Stomach (tissue), 9 donors: ENCODE data around the gene RPL3. TPM values are rescaled to one million over a fixed set of nuclear protein-coding genes. Genes with fewer than 3 reads are reported as not detected.
A peak's percentile ranks its signal among the peaks of the same experiment; 100 is the strongest.

ENCODE experiments used
- DNase-seq, 2 donors: peaks; one replicate each; pipeline versions ENCODE4 v3.0.0 to v3.0.0-alpha.2; 2013 to 2019
- H3K27ac ChIP-seq, 5 donors: fragments of 200-600 bp in 4 of 5; sonication (generic) in 4 of 5; one replicate each; pipeline ENCODE4 v1.5.1; 2013 to 2019; ENCODE audit warnings: mild to moderate bottlenecking in 1 of 5, moderate library complexity in 1 of 5
- H3K27me3 ChIP-seq, 3 donors: fragments of 200-600 bp; sonication (generic); one replicate each; pipeline ENCODE4 v1.5.1; 2017 to 2019; ENCODE audit warnings: mixed run types in 1 of 3
- H3K36me3 ChIP-seq, 4 donors: fragments of 200-600 bp; sonication (generic); 1 replicate in 3 of 4; 2 replicates in 1 of 4; pipeline ENCODE4 v1.5.1; 2016 to 2019
- H3K4me1 ChIP-seq, 4 donors: fragments of 200-600 bp; sonication (generic); one replicate each; pipeline ENCODE4 v1.5.1; 2016 to 2019
- H3K4me3 ChIP-seq, 4 donors: fragments of 200-600 bp; sonication (generic) in 3 of 4; one replicate each; pipeline ENCODE4 v1.5.1; 2016 to 2019; ENCODE audit warnings: mild to moderate bottlenecking in 1 of 4
- H3K9me3 ChIP-seq, 4 donors: fragments of 200-600 bp; sonication (generic); one replicate each; pipeline ENCODE4 v1.5.1; 2016 to 2019
- EP300 ChIP-seq: sonication (generic); formaldehyde crosslinking; IDR thresholded peaks from one replicate; pipeline ENCODE4 v1.6.1; 2017; ENCODE audit warnings: antibody characterized with exemption
- POLR2A ChIP-seq, 4 donors: fragments of 450-650 bp; IDR thresholded peaks; one replicate each; pipeline ENCODE4 v1.6.1; 2016; ENCODE audit warnings: antibody characterized with exemption in 4 of 4, control low read depth in 2 of 4, mild to moderate bottlenecking in 1 of 4, moderate library complexity in 1 of 4
- POLR2AphosphoS5 ChIP-seq, 3 donors: sonication (generic); formaldehyde crosslinking; IDR thresholded peaks; one replicate each; pipeline ENCODE4 v1.6.1; 2016; ENCODE audit warnings: antibody characterized with exemption in 3 of 3
- WGBS, 5 donors: extraction: QIAGEN DNeasy Blood & Tissue Kit in 3 of 5; methylation state at CpG; one replicate each; pipeline versions ENCODE4 v1.1.5 to v1.1.7; 2013 to 2018; 5-methylcytosine and 5-hydroxymethylcytosine counted together
- intact Hi-C: fragments of 100-400 bp; cut with DNase I; formaldehyde crosslinking; loops from one replicate; pipeline ENCODE4 v1.15.1; 2023; ENCODE audit warnings: low total_unique reads
- polyA plus RNA-seq, 3 donors: library from polyadenylated mRNA; stranded (reverse); fragments of 200-250 nt; gene quantifications; one replicate each; pipeline ENCODE4 v1.2.3, GENCODE V29; 2013
- total RNA-seq, 5 donors: library from RNA; depleted of rRNA; stranded (reverse); fragments of >200 nt; gene quantifications; one replicate each; pipeline versions ENCODE4 v1.1.0 to v1.2.3, GENCODE V29; 2014 to 2016
- TF ChIP-seq, protein P1 (sequence below), 7 experiments: fragments of 450-650 bp in 4 of 7; fragments of 200-600 bp in 3 of 7; sonication (generic) in 3 of 7; IDR thresholded peaks; one replicate each; pipeline ENCODE4 v1.5.1; 2016 to 2019; ENCODE audit warnings: antibody characterized with exemption in 7 of 7, control low read depth in 2 of 7, mild to moderate bottlenecking in 1 of 7
- donor health status: healthy with polysubstance abuse.
- donor health status: Bipolar disorder and iron deficiency.
- donor health status: healthy.

Gene RPL3
- total and polyA plus RNA-seq, 8 donors, result 940 to 5,267 (median 2,482) TPM

DNA sequence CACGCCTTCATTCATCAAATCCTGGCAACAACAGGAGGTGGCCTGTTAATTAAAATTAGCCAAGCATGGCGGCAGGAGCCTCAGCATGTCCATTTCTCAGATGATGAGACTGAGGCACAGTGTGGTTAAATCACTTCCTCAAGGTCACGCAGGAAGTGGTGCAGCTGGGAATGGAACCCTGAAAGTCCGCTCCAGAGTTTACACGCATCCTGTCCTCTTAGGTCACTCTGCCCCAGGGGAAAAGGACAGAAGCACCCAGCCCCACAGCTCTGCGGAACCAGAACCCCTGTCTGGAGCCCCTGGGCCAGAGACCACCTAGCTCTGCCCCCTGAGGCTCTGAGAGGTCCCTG lies 19.6 kb downstream of the RPL3 start:
- Histone ChIP-seq H3K36me3 (no peaks in the 10 kb centered on the region), H3K4me1 (peaks cover 30 to 48% (median 36%) of the 10 kb centered on the region in 4 donors), H3K27me3 (no peaks in the 10 kb centered on the region), H3K4me3 (no peak overlapping the region), H3K9me3 (no peaks in the 10 kb centered on the region), H3K27ac (peak overlapping the region in 4 of 5 donors; percentile 25 to 69 (median 43))
- intact Hi-C loops, result no loop called here
- peak in 1 of 2 donors; percentile 49 for DNase-seq
- no peak for TF ChIP-seq POLR2A (IDR thresholded peaks at IDR 0.05)
- no peak for TF ChIP-seq EP300
- TF ChIP-seq, protein P1, sequence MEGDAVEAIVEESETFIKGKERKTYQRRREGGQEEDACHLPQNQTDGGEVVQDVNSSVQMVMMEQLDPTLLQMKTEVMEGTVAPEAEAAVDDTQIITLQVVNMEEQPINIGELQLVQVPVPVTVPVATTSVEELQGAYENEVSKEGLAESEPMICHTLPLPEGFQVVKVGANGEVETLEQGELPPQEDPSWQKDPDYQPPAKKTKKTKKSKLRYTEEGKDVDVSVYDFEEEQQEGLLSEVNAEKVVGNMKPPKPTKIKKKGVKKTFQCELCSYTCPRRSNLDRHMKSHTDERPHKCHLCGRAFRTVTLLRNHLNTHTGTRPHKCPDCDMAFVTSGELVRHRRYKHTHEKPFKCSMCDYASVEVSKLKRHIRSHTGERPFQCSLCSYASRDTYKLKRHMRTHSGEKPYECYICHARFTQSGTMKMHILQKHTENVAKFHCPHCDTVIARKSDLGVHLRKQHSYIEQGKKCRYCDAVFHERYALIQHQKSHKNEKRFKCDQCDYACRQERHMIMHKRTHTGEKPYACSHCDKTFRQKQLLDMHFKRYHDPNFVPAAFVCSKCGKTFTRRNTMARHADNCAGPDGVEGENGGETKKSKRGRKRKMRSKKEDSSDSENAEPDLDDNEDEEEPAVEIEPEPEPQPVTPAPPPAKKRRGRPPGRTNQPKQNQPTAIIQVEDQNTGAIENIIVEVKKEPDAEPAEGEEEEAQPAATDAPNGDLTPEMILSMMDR (IDR thresholded peaks at IDR 0.05), result no peak
- no peak for TF ChIP-seq POLR2AphosphoS5 (IDR thresholded peaks at IDR 0.05)
- 54 to 72% (median 64%) methylated on average over 5 to 6 of the region's 6 CpGs for WGBS, 5 donors

DNA sequence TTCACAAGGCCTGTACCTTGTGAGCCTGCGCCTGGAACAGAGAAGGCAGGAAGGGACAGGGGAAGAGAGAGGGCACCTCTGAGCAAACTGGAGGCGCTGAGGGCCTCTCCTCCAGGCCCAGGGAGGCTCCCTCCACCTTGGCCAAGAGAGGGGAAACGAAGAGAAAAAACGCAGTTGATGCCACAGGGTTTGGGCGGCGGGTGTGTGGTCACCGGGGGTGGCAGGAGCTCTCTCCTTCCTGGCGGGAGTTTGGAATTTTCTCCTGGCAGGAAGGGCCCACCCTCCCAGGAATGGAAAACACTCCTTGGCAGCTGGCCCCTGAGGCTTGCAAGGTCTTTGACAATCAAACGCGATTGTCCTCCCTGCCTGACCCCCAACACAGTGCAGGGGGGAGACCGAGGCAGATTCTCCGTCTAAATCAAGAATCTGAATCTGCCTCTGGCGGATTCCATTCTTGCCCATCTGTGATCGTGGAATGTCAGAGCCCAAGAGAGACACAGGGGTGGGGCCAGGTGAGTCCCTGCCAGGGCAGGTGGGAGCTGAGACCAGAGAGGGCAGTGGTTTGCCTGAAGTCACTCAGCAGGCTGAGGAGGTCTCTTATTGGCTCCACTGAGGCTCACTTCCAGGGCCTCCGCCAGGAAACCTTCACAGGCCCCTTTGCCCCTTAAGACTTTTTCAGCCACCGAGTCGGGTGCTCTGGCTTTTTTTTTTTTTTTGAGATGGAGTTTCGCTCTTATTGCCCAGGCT lies 21.0 kb downstream of the RPL3 start:
- Histone ChIP-seq H3K27ac (peak overlapping the region; percentile 12 to 59 (median 37)), H3K27me3 (no peaks in the 10 kb centered on the region), H3K4me3 (no peak overlapping the region), H3K9me3 (no peaks in the 10 kb centered on the region), H3K4me1 (peaks cover 30 to 56% (median 42%) of the 10 kb centered on the region in 4 donors), H3K36me3 (no peaks in the 10 kb centered on the region)
- WGBS, 5 donors, result 59 to 68% (median 64%) methylated on average over 16 to 18 of the region's 18 CpGs
- TF ChIP-seq EP300, result no peak
- no peak for TF ChIP-seq POLR2A (IDR thresholded peaks at IDR 0.05)
- TF ChIP-seq, protein P1 (IDR thresholded peaks at IDR 0.05), result no peak
- no peak for TF ChIP-seq POLR2AphosphoS5 (IDR thresholded peaks at IDR 0.05)
- intact Hi-C loops, result no loop called here
- no peak for DNase-seq

DNA sequence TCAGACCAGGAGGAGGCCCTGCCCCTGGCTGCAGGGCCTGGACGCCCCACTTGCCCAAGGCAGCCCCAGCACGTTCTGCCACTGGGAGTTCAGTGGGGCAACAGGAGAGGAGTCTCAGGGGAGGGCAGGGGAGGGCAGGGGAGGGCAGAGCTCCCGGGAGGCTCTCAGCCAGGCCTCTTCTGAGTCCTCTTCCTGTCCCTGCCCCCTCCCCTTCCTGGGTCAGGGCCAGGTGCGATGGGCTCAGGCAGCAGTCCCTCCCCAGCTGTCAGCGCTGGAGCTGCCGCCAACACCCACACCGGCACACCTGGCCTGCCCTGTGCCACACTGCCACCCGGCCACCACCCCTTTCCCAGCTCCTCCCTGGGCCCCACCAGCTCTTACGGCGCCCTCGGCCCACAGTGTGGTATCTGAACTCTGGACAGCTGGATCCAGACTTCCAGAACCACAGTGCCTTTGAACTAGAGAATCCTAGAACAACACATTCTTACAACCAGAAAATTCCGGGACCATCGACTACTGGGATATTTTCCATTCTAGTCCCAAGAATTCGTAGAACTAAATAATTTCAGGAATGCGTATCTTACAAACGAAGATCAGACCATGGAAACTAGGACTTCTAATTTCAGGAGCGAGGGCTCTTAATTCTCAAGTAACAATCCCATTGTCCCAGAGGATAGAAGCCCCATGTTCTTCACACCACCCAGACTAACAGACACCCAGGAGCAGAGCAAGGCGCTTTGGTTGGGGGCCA lies 21.8 kb downstream of the RPL3 start:
- intact Hi-C loops, result no loop called here
- H3K4me3 ChIP-seq, result no peak overlapping the region

DNA sequence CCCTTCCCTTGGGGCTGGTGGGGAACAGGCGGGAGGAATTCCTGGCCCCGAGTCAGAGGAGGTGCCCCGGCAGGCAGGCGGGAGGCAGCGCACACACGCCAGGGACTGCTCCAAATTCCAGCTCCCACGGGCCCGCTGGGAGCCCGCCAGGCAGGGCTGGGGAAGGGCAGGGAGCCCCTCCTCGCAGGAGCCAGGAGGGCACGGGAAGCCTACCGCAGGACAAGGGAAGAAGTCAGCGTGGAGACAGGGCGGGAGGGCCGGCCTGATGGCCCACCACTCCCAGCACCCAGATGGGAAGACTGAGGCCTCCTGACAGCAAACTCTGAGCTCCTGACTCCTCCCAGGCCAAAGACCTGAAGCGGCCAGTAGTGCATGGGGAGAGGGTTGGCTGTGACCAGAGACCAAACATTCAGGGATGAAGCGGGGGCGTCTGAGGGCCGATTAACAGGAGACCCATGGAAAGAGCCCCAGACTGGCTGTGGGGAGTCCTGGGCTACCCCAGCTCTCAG lies 22.4 kb downstream of the RPL3 start:
- no peak for DNase-seq
- no peaks in the 10 kb centered on the region for H3K9me3 ChIP-seq
- H3K27ac ChIP-seq, result peak overlapping the region in 3 of 5 donors; percentile 32 to 59 (median 47)
- peaks cover 40 to 69% (median 55%) of the 10 kb centered on the region in 4 donors for H3K4me1 ChIP-seq
- WGBS, 5 donors, result 45 to 61% (median 59%) methylated on average over 9 to 19 of the region's 19 CpGs
- TF ChIP-seq, protein P1 (IDR thresholded peaks at IDR 0.05), result no peak
- no peak for TF ChIP-seq EP300
- TF ChIP-seq POLR2AphosphoS5 (IDR thresholded peaks at IDR 0.05), result no peak
- no peak for TF ChIP-seq POLR2A (IDR thresholded peaks at IDR 0.05)
- no peaks in the 10 kb centered on the region for H3K27me3 ChIP-seq
- intact Hi-C loops, result no loop called here
- no peak overlapping the region for H3K4me3 ChIP-seq
- no peaks in the 10 kb centered on the region for H3K36me3 ChIP-seq

More for the DNA sequence above, 21.8 kb downstream of the RPL3 start:
- peaks cover 34 to 63% (median 49%) of the 10 kb centered on the region in 4 donors for H3K4me1 ChIP-seq
- WGBS, 5 donors, result 41 to 56% (median 43%) methylated on average over 15 to 18 of the region's 18 CpGs
- H3K9me3 ChIP-seq, result no peaks in the 10 kb centered on the region
- no peaks in the 10 kb centered on the region for H3K36me3 ChIP-seq
- DNase-seq, result peak; percentile 46 to 79
- no peaks in the 10 kb centered on the region for H3K27me3 ChIP-seq
- H3K27ac ChIP-seq, result peak overlapping the region; percentile 28 to 59 (median 37)
- TF ChIP-seq POLR2AphosphoS5 (IDR thresholded peaks at IDR 0.05), result no peak
- TF ChIP-seq POLR2A (IDR thresholded peaks at IDR 0.05), result no peak
- TF ChIP-seq, protein P1 (IDR thresholded peaks at IDR 0.05), result no peak
- no peak for TF ChIP-seq EP300
